Measurements from ENCODE around the gene RECK.
A peak's percentile ranks its signal among the peaks of the same experiment; 100 is the strongest.
"Not testable (repeated sequence)": the region's sequence is repeated elsewhere in the genome, so short reads cannot be mapped to it uniquely, and the experiment has no call there.

The RECK gene

DNA sequence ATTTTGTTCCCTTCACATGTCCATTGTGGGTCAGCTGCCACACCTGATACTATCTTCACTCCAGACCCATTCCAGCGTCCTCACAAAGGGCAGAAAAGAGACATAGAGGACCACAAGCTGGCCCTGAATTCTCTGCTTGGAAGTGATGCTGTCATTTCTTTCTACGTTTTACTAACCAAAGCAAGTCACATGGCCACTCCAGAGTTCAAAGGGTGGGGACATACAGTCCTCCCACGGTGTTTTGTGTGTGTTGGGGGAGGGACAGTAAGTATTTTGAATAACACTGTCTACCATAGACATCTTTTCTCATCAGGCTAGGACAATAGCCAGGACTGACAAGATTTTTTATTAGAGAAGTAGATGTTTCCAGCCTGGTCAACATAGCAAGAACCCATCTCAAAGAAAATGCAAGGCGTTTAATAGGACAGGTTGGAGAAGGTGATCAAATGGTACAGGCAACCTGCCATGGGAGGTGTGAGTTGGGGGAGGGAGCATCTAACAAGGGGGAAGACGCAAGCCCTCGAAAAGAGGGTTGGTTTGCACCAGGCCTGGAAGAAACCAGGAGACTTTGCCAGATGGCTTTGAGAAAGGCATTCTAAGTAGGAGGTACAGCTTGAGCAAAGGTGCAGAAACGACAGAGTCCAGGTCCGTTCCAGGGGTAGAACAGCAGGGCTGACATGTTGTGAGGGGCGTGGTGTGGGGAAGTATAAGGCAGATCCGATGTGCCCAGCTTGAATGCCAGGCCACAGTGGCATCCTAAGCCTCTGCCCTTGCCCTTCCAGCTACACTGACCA lies 88.5 kb downstream of the RECK start:
- TF ChIP-seq ZNF274 (IDR thresholded peaks at IDR 0.05; ENCODE audit: low read depth, low read length), result no peak
- no peak overlapping the region for H3K4me3 ChIP-seq (ENCODE audit: low read length)

DNA sequence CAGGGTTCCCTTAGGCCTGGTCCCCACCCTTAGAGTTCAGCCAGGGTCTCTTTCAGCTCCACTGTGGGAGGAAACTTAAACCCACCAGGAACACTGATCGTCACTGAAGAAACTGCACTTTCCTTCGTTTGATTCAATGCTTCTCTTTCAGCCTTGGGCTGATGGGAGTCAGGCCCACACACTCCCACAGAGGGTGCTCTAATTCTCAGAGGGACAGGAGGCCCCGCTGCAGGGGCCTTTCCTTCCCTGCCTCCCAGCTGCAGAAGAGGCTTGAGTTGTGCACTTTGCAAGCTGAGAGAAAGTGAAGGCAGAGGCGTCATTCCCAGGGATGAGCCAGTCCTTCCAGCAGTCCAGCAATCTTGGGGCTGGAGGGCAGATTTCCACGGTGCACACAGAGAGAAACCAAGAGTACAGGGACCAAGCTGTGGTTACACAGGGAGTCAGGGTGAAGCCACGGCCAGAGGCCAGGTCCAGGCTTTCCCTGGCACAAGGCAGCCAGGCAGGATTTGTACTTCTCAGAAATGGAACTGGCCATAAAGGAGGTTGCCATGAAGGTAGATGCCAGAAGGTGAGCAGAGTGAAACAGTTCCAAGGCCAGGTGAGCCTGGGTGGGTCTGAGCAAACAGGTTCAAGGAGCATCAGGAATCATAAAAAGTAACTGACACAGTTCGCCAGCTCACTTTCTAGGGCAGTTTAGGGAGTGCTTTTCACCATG lies 89.5 kb downstream of the RECK start:
- H3K4me3 ChIP-seq (ENCODE audit: low read length), result no peak overlapping the region
- TF ChIP-seq ZNF274 (IDR thresholded peaks at IDR 0.05; ENCODE audit: low read depth, low read length), result no peak

DNA sequence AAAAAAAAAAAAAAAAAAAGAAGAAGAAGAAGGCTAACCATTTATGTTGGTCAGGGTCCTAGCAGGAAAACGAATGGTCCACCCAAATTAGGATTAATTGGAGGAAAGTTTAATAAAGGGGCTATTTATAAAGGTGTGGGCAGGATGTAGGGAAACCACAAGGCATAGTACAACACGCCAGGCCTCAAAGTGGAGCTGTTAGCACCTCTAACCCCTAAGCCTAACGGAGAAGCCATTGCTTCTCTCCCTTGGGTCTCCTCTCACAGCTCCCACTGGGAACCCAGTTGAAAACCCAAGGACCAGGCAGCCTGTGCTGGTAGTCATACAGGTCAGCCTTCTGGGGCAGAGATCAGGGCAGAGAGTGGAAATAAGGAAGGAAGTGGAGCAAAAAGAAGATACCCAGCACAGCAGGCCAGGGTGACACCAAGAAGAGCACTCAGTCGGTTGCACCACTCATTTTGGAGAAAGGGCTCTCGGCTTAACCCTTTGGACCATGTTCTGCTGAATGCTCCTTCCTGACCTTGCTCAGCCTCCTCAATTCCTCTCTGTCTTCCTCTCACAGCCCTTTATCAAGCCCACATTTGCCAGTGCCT lies 91.0 kb downstream of the RECK start:
- no peak for TF ChIP-seq ZNF274 (IDR thresholded peaks at IDR 0.05; ENCODE audit: low read depth, low read length)
- no peak overlapping the region for H3K4me3 ChIP-seq (ENCODE audit: low read length)

DNA sequence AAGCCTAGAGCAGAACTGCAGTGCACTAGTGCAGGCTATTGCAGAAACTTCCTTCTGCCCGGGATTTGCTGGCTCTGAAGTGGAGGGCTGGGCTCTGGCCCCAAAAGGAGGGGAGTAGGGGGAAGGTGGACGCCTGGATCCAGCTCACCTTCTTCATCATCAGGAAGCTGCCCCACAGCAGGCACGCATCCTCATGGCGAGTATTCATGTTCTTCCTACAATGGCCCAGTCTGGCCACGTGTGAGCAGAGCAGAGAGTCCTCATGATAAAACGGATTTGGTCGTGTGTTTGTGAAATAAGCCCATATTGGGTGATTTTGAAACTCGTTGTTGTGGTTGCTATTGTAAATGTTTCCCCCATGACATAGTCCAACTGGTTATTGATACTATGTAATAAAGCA lies 91.6 kb downstream of the RECK start:
- no peak for TF ChIP-seq ZNF274 (IDR thresholded peaks at IDR 0.05; ENCODE audit: low read depth, low read length)
- no peak overlapping the region for H3K4me3 ChIP-seq (ENCODE audit: low read length)

DNA sequence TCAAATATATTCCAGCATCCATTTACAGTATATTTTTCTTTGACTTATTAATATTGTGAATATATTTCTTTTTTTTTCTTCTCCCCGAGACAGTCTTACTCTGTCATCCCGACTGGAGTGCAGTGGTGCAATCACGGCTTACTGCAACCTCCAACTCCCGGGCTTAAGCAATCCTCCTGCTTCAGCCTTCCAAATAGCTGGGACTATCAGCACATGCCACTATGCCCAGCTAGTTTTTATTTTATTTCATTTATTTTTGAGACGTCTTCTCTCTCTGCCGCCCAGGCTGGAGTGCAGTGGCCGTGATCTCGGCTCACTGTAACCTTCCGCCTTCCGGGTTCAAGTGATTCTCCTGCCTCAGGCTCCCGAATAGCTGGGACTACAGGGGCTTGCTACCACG lies 92.4 kb downstream of the RECK start:
- TF ChIP-seq ZNF274 (IDR thresholded peaks at IDR 0.05; ENCODE audit: low read depth, low read length), result no peak
- no peak overlapping the region for H3K4me3 ChIP-seq (ENCODE audit: low read length)

DNA sequence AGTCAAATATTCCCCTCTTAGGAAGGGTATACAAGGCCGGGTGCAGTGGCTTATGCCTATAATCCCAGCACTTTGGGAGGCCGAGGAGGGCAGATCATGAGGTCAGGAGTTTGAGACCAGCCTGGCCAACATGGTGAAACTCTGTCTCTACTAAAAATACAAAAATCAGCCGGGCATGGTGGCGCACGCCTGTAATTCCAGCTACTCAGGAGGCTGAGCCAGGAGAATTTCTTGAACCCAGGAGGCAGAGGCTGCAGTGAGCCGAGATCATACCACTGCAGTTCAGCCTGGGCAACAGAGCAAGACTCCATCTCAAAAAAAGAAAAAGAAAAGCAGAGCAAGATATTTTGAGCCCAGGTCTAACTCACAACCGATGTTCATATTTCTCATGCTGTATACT lies 95.0 kb downstream of the RECK start:
- H3K4me3 ChIP-seq (ENCODE audit: low read length), result not testable (repeated sequence)

DNA sequence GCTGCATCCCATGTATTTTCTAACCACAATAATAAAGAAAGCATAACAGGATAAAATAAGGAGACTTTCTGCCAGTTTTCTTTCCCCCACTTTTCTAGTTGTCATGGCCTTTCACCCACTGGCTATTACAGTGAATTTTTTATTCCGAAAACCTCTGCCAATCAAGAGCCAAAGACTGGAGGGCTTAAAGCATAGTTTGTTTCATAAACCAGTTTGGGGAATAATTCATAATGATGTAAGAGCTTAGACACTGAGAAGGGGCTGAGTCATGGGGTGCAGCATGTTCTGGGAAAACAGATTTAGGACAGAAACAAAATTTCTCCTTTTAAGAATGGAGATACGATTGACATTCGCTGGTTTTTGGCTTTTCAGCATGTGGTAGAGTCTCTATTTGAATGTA lies 95.4 kb downstream of the RECK start:
- no peak overlapping the region for H3K4me3 ChIP-seq (ENCODE audit: low read length)
- TF ChIP-seq ZNF274 (IDR thresholded peaks at IDR 0.05; ENCODE audit: low read depth, low read length), result no peak

DNA sequence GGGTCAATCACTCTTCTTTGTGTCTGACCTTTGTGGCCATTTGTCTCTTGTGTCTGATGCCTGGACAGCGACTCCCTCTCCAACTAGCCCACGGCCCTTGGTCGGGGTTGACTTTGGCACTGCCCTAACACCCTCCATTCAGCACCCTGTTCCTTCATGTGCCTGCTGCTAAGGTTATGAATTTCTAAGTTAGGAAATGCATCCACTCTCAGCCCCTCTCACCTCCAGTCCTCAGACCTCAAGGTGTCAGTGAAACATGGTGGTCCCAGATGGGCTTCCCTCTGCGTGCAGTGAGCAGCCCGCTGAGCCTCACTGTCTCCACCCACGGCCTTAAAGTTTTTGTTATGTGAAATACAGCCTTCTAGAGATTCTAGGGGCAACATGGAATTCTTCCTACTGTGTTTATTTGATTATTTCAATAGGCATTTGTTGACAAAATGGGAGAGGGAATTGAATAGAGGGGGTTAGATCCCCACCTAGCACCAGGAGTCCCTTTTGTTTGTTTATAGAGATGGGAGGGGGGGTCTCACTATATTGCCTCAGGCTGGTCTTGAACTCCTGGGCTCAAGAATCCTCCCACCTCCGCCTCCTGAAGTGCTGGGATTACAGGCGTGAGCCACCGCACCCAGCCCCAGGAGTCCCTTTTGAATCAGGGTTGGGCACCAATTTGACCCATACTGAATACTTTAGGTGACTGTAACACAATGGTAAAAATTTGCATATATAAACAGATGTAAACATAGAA lies 98.2 kb downstream of the RECK start:
- TF ChIP-seq ZNF274 (IDR thresholded peaks at IDR 0.05; ENCODE audit: low read depth, low read length), result no peak
- H3K4me3 ChIP-seq (ENCODE audit: low read length), result no peak overlapping the region

DNA sequence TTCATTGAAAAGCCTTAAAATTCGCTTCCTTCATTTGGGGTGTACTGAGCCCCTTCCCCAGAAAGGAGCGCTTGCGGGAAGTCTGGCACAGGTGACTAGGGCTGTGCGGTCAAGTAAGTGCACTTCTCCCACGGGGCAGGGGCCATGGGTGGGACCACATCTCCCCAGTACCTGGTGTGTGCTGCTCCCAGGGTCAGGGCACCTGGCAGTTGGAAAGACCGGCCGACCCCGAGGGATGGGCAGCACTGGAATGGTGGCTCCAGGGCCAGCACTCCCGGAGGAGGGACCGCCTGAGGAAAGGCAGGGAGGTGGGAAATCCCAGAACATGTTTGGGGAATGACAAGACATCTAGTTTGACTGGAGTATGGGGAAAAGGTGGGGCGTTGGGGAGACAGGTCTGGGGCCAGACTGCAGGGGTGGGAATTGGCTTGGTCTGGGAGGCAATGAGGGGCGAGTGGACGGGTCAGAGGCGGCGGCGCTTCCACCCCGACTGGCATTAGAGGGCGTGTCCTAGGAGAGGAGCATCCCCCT lies 99.1 kb downstream of the RECK start:
- no peak for TF ChIP-seq ZNF274 (IDR thresholded peaks at IDR 0.05; ENCODE audit: low read depth, low read length)
- peak overlapping the region; percentile 59; the same call in 1 of the 2 replicates for H3K4me3 ChIP-seq (ENCODE audit: low read length)

DNA sequence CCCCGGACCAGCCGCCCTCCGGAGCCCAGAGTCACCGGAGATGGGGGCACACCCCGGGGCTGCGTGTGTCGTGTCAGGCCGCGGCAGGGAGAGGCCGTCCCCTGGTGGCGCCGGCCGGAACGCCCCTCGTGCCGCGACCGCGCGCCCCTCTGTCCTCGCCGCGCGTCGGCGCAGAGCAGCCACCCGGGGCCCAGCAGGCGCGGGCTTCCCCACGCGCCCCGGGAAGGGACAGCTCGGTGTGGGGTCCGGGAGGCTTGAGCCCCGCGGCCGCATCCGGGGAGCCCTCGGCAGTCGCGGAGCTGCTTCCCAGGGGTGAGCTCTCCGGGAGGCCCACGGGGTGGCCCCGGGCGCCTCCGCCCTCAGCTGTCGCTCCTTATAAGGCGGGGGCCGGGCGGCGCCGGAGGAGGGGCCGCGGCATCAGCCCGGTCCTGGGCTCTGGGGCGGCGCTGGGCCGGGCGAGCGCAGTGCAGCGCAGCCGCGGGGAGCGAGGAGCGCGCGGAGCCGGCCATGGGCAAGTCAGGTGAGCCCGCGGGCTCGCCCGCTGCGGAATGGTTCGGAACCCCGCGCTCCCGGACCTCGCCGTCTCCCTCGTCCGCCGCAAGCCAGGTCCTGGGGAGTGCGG lies 99.7 kb downstream of the RECK start, which contains the start of gene GLIPR2:
GLIPR2 (plus strand) TSS at position 462 of the 622 bp plus-strand sequence; CDS start at position 508, 46 bp downstream.
- H3K4me3 ChIP-seq (ENCODE audit: low read length), result peak within 1 kb of the TSS; percentile 59; the same call in 1 of the 2 replicates
- TF ChIP-seq ZNF274 (IDR thresholded peaks at IDR 0.05; ENCODE audit: low read depth, low read length), result no peak

DNA sequence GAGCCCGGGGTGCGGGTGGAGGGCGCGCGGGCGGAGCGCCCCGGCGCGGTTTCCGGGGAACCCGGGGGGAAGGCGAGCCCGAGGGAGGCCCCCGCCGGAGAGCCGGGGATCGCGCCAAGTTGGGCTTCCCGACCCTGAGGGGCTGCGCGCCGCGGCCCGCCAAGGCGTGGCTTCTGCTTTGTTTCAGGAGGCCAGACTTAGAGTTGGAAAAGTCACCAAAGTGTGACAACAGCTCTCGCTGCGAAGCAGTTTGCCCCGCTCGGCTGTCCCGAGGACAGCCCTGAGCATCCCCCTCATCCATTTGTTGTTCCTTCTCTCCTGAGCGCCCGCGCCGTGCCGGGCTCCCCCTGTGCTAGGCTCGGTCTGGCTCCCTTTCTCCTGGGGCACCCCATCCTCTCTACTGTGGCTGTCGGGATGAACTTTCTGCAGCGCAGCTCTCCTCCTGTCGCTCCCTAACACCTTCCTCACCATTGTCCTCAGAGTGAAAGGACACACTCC lies 100.2 kb downstream of the RECK start:
- peak overlapping the region; percentile 59; the same call in 1 of the 2 replicates for H3K4me3 ChIP-seq (ENCODE audit: low read length)
- TF ChIP-seq ZNF274 (IDR thresholded peaks at IDR 0.05; ENCODE audit: low read depth, low read length), result no peak

DNA sequence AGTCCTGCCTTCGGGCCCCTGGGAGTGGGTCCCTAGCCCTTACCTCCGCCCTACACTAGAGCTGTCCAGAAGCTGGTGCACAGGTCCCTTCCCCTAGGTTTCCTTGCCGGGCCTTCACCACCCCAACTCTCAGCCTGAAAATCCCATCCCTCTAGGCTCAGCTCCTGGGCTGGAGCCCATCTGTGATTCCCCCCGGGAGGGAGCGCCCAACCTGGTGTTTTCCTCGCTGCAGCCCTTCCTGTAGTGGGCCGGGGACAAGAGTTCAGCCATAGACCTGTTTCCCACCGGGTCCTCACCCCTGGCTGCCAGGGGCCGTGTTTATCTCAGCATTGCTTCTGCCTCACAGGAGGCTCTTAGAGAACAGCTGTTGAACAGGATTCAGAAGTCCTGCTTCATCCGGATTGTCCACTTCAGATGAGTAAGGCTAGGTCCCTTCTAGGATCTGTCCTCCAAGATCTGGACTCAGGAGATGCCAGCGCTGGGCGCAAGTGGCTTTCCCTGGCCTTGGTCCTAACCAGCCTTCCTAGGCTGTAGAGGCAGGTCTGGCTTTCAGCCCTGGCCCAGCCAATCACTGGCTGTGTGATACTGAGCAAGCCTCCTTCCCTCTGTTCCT lies 100.8 kb downstream of the RECK start:
- no peak overlapping the region; the same call in 1 of the 2 replicates for H3K4me3 ChIP-seq (ENCODE audit: low read length)
- no peak for TF ChIP-seq ZNF274 (IDR thresholded peaks at IDR 0.05; ENCODE audit: low read depth, low read length)

DNA sequence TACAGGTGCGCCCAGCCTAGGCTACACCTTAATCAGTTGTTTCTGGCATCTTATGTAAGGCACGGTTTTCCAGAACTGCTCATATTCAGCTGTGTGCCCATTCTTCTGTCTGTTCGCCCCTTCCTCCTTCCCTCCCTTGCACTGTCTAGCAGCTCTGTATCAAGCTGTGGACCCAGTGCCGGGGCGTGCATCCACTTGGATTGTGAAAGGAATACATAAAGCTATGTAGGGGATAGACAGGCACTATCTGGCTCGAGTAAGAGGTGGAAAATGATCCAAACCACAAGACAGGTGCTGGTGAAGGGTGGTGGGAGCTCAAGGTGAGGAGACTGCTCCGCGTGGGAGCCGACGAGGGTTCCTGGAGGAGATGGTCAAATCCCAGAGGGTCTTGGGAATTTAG lies 101.8 kb downstream of the RECK start:
- TF ChIP-seq ZNF274 (IDR thresholded peaks at IDR 0.05; ENCODE audit: low read depth, low read length), result no peak

More for the DNA sequence above, 101.8 kb downstream of the RECK start:
- no peak overlapping the region for H3K4me3 ChIP-seq (ENCODE audit: low read length)
